ENCODE measurements around the gene FAM163A.
"Not testable (repeated sequence)": the region's sequence is repeated elsewhere in the genome, so short reads cannot be mapped to it uniquely, and the experiment has no call there.

The FAM163A gene

DNA sequence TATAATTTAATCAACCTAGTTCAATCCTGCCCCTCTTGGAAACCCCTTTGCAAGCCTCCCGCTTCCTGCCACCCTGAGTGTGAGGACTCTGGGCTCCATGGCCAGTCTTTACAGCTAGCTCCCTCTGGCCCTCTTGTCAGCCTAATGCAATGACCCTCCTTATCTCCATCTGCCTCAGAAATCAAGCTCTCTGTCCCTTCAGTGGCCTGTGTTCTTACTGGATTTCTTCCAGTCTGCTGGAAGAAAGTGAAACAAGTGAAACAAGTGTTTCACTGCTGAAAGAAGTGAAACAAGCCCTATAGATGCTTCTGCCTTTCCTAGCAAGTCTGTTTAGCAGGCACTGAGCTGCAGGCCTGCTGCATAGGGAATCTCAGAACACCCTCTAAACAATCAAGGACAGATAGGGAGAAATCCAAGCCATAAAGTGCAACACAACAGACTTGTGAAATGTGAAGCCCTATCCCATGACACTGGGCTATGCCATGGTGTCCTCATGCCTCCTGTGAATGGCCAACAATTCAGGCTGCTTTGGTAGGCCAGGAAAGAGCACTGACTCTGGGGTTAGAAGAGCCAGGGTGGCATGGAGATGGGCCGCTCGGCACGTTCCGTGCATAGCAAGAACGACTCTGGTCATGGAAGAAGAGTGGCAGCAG is 55.9 kb downstream of the FAM163A start:
- TF ChIP-seq, protein P1, sequence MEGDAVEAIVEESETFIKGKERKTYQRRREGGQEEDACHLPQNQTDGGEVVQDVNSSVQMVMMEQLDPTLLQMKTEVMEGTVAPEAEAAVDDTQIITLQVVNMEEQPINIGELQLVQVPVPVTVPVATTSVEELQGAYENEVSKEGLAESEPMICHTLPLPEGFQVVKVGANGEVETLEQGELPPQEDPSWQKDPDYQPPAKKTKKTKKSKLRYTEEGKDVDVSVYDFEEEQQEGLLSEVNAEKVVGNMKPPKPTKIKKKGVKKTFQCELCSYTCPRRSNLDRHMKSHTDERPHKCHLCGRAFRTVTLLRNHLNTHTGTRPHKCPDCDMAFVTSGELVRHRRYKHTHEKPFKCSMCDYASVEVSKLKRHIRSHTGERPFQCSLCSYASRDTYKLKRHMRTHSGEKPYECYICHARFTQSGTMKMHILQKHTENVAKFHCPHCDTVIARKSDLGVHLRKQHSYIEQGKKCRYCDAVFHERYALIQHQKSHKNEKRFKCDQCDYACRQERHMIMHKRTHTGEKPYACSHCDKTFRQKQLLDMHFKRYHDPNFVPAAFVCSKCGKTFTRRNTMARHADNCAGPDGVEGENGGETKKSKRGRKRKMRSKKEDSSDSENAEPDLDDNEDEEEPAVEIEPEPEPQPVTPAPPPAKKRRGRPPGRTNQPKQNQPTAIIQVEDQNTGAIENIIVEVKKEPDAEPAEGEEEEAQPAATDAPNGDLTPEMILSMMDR (conservative IDR thresholded peaks at IDR 0.05; ENCODE audit: low read depth, low read length), result no peak
- no peak for DNase-seq (ENCODE audit: low read depth)
- no peak overlapping the region for H3K4me3 ChIP-seq (ENCODE audit: low read length)

DNA sequence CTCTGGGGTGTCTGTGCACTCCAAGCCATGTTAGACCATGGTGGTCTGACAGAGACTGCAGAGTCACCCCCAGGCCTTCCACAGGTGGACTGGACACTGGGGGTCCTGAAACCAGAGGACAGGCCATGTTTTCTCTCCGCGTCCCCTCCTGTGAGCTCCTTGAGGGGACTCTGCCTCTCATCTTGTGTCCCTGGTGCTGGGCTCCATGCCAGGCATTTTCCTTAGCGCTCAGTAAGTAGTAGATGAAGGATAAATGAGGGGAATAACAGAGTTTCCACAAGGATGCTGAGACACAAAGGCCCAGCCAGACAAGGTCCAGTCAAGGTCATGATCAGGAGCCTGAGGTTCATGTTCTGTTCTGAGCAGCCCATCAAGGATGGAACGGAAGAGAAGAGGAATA is 57.4 kb downstream of the FAM163A start:
- no peak for DNase-seq (ENCODE audit: low read depth)
- TF ChIP-seq, protein P1 (conservative IDR thresholded peaks at IDR 0.05; ENCODE audit: low read depth, low read length), result no peak
- H3K4me3 ChIP-seq (ENCODE audit: low read length), result no peak overlapping the region

DNA sequence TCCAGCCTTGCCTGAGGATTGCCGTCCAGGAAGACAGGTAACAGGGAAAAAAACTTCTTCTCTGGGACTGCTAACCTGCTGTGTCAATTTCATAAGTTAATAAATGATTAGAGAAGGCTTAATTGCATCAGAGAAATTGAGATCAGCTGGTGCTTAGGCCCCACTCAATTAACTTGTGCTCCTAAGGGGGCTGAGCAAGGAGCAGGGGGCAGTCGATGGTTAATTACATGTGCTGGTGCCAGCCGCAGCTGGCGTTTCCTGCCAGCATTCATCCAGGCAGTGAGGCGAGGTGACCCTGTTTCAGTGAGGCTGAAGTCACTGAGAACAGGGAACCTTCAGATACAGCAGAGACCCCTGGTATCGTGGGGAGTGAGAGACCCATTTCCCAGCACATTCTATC is 60.0 kb downstream of the FAM163A start:
- no peak for DNase-seq (ENCODE audit: low read depth)
- TF ChIP-seq, protein P1 (conservative IDR thresholded peaks at IDR 0.05; ENCODE audit: low read depth, low read length), result no peak
- no peak overlapping the region for H3K4me3 ChIP-seq (ENCODE audit: low read length)

DNA sequence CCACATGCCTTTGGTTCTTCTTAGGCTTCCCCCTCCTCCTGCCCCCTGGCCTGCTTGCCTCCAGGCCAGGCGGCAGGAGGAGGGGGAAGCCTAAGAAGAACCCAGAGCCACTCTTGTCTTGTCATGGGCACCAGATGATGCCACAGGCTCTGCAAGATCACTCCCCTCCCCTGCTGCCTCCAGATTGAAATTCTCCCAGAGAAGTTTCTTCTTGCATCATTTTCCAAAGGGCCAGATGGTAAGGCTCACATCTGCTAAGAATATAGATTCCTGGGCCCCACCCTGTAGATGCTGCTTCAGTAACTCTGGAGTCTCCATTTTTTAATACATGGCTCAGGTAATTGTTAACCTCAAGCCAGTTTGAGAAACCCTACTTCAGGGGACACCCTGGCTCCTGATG is 60.8 kb downstream of the FAM163A start:
- no peak overlapping the region for H3K4me3 ChIP-seq (ENCODE audit: low read length)
- TF ChIP-seq, protein P1 (conservative IDR thresholded peaks at IDR 0.05; ENCODE audit: low read depth, low read length), result no peak
- no peak for DNase-seq (ENCODE audit: low read depth)

DNA sequence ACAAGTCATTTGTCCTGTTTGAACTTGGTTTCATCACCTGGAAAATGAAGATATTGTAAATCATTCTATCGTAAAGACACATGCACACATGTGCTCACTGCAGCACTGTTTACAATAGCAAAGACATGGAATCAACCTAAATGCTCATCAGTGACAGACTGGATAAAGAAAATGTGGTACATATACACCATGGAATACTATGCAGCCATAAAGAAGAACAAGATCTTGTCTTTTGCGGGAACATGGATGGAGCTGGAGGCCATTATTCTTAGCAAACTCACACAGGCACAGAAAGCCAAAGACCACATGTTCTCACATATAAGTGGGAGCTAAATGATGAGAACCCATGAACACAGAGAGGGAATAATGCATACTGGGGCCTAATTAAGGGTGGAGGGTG is 61.3 kb downstream of the FAM163A start:
- not testable (repeated sequence) for H3K4me3 ChIP-seq (ENCODE audit: low read length); DNase-seq (ENCODE audit: low read depth)

DNA sequence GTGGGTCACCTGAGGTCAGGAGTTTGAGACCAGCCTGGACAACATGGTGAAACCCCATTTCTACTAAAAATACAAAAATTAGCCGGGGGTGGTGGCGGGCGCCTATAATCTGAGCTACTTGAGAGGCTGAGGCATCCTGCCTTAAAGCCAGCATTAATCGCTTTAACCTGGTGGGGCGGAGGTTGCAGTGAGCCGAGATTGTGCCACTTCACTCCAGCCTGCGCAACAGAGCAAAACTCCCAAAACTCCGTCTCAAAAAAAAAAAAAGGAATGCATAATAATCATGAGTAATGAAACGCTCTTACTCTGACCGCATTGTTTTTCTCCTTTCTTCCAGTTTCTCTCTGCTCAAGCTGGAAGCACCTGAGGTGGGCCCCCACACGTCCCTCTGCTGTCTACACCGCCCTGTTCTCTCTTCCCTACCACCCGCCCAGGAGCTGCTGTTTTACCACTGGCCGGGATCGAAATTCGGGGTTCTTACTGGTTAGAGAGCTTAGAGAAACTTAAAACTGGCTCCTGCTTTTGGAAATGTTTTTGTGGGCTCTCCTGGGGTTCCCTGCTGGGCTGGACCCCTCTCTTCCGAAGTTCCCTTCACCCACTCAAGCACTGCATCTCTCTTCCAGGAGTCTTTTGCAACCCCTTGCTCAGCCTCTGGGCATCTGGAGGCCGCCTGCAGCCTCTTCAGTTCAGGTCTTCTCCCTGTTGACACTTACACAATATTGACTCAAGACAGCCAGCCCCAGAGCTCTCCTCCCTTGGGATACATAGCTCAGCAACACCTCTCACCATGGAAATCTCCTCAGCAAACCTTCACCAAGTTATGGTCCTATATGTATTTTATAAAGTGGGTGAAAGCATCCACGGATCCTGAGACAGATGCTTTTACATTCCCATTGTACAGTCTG is 62.5 kb downstream of the FAM163A start:
- no peak for DNase-seq (ENCODE audit: low read depth)
- H3K4me3 ChIP-seq (ENCODE audit: low read length), result no peak overlapping the region
- TF ChIP-seq, protein P1 (conservative IDR thresholded peaks at IDR 0.05; ENCODE audit: low read depth, low read length), result no peak

DNA sequence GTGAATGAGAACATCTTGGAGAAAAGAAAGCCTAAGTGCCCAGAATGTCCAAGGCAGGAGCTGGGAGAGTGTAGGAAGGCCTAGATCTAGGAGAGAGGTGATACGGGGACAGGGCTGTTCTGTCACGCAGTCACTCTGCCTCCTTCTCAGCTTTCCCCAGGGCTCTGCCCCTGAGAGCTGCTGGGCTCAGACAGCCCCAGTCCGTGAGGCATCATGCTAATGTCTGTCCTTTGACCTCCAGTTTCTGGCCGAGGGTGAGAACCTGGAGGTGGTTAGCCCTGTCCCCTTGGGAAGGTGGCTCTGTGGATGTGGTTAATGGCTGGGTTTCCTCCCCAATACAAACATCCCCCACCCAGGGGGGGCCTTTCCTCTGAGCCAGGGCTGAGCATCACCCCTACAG is 63.2 kb downstream of the FAM163A start:
- TF ChIP-seq, protein P1 (conservative IDR thresholded peaks at IDR 0.05; ENCODE audit: low read depth, low read length), result no peak
- DNase-seq (ENCODE audit: low read depth), result no peak
- no peak overlapping the region for H3K4me3 ChIP-seq (ENCODE audit: low read length)
